Measurements from ENCODE around the gene AGAP2.
"Not testable (repeated sequence)": the region's sequence is repeated elsewhere in the genome, so short reads cannot be mapped to it uniquely, and the experiment has no call there.

The AGAP2 gene

DNA sequence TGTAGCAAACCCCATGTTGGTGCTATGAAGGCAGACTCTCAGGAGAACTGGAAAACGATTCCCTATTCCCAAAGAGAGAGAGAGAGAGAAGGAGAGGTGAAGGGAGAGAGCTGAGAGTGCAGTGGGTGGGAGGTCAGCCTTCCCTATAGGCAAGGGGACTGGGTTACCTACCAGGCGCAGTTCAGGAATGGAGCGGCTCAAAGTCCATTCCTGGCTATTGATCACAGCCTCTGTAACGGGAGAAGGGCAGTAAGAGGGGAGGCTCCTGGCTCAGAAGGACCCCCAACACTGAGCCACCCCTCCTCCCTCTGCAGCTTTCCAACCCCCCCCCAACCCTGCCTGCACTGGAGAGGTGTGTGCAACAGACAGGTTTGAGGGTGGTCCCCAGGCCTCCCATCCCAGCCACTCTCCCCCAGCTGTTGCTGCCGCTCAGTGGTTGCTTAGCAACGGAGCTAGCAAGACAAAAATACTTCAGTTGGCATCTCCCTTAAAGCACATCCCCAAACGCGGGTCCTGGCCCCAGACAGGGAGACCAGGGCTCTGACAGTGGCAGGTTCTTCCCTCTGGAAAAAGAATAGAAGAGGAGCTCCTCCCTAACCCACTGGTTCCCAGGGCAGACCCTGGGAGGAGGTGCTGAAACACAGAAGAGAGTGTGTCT, 3.2 kb downstream of the AGAP2 start:
- no peak for DNase-seq

DNA sequence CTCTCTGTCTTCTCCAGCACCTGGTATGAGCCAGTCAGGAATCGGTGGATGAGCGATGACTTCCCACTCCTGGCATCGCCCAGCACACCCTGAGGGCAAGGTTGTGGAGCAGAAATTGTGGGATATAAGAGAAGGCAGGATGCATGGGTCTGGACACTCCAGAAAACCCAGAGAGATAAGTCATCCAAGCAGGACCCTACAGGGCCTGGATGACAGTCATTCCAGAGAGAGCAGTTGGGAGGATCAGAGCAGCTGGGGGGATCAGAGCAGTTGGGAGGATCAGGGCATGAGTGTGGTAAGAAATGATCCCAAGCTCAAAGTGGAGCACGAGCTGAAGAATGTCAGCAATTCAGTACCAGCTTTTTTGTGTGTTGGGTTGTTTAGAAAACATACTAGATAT, 4.0 kb downstream of the AGAP2 start:
- no peak for DNase-seq

DNA sequence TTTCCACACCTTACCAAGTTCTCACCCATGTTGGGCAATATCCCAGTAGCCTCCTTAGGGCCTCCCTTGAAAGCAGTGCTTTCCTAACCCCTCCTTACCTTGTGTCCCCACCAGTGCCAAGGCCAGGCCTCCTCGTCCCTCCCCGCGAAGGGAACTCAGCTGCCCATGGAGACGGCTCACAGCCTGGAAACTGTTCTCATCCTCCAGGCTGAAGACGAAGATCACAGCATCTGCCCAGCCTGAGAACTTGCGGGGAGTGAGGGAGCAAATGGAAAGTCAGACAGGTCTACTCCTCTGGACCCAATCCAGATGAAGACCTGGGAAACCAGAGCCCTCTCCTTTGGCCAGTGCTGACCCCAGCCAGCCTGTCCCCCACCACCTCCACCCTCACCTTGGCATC, 4.6 kb downstream of the AGAP2 start:
- no peak for DNase-seq

DNA sequence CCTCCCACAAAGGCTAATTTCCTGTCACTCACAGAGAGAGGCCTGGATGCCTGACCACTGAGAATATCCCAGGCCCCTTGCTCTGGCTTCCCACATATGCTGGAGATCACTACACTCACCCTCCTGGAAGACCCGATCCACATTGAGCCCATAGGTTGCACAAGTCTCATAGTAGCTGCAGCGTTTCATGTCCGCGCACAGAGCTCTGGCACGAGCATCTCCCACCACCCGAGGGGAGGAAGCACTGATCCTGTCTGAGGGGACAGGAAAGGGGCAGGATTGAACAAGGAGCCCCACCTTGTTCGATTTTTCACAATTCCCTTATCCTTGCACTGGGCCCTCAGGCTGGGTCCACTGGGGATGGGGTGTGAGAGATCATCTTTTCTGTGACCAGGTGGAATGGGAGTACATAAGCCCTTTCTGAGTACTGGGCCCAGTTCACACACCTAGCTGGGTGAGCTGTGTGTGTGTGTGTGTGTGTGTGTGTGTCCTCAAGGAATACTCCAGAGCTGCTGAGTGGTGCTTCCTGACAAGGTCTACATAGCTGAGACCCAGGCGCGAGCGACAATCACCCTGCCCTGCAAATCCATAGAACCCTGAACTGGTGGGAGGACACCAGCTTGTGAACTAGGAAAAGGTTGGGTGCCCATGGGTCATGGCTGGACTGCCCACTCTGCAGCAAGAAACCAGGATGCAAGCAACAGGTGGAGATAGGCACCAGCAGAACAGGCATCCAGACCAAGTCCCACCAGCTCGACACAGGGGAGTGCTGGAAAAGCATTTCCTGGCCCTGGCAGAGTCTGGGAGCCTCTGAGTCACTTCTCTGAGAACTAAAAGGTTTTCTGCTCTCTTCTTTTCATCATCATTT, 5.6 kb downstream of the AGAP2 start:
- DNase-seq: no peak

DNA sequence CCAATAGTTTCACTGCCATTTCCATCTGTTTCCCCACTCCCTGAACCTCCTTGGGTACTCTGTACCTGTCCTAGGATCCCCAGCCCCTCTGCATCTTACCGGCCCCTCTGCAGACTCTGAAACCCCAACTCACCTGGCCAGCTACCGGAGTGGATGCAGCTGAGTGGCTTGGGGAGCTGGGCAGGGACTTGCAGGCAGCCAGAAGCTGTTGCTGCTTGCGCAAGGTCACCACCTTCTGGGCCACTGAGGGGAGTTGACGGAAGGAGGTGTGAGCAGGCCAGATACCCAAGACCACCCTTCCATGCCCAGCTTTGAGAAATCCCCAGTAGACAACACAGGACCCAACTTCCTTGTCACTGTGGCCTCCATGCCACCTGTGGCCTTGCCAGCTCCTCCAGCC, 6.3 kb downstream of the AGAP2 start:
- no peak for DNase-seq

DNA sequence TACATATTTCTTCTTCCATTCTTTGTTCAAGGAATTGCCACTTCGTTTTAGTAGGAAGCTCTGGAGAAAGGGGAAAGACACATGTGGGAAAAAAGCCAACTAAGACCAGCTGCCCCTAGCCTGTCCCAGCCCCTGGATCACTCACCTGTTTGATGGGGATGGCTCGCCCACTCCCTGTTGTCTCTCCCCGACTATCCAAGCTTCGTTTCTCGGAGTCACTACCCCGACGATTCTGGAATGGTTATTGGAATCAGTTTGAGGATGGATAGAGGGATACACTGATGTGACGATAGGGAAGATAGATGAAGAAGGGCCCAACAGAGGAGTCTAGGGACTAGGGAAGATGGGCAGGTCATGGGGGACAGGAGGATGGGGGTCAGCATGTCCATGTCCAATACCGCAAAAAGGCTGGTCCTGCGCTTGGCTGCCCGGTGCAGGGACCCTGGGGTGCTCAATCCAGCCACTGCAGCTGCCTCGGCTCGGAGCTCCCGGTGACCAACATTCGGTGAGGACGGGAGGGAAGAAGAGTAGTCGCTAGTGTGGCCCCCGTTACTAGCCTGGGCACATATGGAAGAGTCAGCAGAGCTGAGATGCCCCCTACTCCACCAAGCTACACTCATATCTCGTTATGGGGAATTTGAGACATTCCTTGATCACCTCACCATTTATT, 7.0 kb downstream of the AGAP2 start:
- DNase-seq: no peak

DNA sequence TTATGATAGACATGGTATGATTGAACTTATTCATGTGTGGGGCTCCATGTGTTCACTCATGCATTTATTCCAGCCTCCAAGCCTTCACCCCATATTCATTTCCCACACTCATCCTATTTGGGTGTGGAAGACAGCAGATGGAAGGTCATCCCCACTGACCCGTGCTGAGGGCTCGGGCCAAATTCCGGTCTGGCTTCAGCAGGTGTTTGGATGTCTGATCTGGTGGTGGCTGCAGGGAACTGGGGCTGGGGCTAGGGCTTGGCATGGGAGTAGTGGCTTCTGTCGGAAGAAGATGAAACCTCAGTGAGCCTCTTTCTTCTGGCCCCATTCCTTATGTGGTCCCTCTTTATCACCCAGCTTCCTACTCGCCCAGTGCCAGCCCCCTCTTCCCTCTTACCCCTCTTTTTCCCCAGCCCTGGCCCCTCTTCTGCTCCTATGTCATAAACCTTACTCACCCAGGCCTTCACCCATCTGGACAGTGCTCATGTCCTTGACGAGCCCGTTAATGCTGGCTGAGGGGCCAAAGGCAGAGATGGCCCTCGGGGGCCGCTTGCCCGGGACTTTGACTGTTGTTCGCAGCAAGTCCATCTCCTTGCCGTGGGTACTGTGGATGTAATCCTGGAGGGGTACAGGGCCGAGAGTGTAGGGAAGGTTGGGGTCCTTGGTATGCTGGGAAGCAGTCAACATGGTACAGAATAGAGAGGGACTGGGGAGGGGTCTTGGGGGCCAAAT, 8.0 kb downstream of the AGAP2 start:
- no peak for DNase-seq

DNA sequence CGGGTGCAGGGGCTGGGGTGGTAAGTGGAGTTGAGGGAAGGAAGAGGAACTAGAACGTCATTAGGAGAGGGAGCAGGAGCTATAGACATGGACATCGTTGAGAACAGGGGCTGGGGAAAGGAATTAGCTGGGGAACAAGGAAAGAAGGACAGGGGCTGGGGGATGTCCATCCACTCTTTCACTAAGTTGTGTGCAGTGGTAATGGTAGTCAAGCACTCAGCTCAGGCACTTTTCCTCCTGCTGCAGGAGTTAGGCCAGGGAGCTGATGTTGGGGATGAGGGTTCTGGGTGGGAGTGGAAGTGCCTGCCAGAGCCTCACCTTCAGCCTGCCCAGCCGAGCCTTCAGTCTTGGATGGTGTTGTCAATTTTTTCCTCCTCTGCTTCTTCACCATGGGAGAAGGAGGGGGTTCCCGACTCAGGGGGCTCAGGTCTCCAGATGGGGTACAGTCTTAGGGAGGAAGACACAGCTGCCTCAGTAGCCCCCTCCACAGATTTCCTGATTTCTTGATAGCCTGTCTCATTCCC, 9.2 kb downstream of the AGAP2 start:
- no peak for DNase-seq

DNA sequence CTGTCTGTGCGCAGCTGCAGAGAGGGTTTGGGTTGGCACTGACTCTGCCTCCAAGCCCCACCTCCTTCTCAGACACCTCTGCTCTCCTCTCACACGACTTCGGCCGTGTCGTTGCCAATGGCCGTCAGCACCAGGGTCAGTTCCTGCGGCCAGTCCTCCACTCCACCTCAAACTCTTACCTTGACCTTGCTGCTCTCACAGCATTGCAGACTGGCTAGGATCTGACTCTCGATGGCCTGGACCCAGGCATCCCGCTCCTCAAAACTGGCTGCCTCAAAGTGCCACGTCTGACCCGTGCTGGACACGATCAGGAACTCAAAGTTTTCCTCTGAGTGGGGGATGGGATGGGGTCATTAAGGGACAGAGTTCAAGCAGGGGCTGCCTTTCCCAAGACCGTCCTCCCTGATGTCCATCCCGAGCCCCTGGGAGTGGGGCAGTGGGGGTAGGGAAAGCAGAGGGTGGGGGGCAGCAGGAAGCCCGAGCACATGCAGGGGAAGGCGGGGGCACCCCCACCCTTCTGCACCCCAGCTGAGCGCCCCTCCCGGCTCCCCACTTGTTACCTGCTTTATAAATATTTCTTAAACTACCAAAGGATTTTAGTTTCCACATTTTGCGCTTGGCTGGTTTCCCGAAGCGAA, 10.7 kb downstream of the AGAP2 start:
- no peak for DNase-seq

DNA sequence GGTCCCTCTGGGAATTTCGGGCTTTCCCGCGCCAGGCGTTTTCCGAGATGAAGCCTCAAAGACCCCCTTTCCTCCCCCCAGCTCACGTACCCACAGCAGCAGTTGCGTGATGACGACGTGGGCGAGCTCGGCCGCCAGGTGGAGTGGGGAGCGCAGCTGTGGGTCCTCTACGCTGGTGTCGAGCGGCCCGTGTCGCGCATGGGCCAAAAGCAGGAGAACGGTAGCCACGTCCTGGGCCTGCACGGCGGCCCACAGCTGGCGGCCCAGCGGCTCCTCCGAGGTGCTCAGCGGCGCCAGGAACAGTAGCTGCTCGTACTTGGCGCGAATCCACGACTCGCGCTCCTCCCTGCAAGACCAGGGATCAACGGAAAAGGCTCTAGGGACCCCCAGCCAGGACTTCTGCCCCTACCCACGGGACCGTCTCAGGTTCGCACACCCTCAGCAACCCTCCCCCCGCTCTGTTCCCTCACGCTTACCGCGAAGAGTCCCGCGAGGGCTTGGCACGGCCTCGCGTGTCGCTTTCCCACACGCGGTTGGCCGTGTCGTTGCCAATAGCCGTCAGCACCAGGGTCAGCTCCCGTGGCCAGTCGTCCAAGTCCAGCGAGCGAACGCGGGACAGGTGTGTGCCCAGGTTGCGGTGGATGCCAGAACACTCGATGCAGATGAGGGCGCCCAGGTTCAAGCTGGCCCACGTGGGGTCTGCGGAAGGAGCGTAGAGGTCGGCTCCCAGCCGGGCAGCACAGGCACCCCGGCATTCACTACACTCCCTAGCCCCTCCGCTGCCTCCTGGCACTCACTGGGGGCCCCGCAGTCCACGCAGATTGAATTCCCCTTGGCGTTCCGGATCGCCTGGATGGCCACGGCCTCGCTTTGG, 11.4 kb downstream of the AGAP2 start:
- DNase-seq: peak; percentile 25

DNA sequence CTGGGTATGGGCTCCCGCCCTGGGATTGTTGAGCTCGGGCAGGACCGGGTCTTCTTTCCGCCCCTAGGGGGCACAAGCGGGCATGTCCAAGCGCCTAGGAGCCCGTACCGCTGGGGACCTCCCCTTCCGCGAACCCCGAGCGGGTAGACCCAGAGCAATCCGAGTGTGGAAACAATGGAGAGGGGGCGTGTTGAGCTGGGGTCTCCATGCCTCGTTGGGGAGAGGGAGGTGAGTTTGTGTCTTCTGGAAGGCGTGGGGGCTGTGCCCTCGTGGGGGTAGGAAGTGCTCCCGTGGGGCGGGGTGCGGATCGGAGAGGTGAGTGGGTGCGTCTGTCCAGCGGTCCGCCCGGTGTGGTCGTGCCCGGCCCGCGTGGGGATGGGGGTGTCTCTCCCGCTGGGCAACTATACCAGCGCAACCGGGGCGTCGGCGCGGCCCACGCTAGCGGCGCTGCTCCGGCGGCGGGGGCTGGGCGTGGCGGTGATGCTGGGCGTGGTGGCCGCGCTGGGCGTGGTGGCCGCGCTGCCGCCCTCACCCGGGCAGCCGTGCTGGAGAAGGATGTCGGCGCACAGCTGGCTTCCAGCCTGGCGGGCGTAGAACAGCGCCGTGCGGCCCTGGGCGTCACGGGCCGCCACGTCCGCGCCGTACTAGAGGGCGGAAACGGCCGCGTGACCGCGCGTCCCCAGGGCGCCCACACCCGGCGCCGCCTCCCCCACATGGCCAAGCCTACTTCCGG, 12.2 kb downstream of the AGAP2 start:
- peak; percentile 45 for DNase-seq

DNA sequence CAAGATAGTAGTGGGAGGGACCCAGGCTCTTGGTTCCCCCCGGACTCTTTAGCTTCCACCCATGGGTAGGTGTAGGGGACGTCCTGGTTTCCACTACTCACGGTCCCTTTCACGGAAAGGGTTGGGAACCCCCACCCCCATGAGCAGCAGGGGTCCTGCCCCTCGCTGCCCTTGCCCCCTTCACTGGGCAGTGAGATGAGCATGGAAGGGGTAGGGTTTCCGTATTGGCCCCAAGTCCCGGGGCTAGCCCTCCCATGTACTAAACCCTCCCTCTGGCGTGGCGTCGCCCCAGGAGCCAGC, 12.7 kb downstream of the AGAP2 start:
- no peak for DNase-seq

DNA sequence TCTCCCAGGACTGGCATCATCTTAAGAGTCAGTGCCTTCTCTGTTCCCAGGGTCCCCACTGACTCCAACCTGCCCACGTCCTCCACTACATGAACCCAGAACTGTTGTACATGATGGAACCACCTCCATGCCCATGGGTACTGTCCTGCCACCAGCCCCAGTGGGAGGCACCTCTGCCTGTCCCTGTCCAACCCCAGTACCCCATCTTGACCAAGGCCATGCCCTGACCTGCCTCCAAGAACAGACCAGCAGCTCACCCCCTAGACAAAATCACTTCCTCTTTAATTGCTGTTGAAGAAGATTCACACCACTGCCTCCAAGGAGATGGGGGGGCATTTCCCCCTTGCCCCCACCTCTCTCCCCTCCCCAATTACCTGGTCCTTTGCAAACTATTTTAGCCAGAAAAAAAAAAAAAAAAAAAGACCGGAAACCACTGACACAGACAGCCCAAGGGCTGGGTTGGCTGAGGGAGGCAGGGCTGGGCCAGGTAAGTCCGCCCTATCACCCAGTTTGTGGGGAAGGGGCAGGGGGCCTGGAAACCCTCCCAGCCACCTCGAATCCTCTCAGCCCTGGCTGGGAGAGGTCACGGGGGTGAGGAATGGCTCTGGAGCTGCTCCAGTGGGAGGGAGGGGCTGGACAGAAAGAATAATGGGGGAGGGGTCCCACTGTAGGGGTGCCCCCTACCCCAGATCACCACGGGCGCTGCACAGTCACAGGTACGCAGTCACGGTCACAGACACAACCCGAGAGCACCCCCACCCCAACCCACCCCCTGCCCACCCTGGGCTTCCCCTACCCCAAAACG, 13.4 kb downstream of the AGAP2 start:
- DNase-seq: no peak

DNA sequence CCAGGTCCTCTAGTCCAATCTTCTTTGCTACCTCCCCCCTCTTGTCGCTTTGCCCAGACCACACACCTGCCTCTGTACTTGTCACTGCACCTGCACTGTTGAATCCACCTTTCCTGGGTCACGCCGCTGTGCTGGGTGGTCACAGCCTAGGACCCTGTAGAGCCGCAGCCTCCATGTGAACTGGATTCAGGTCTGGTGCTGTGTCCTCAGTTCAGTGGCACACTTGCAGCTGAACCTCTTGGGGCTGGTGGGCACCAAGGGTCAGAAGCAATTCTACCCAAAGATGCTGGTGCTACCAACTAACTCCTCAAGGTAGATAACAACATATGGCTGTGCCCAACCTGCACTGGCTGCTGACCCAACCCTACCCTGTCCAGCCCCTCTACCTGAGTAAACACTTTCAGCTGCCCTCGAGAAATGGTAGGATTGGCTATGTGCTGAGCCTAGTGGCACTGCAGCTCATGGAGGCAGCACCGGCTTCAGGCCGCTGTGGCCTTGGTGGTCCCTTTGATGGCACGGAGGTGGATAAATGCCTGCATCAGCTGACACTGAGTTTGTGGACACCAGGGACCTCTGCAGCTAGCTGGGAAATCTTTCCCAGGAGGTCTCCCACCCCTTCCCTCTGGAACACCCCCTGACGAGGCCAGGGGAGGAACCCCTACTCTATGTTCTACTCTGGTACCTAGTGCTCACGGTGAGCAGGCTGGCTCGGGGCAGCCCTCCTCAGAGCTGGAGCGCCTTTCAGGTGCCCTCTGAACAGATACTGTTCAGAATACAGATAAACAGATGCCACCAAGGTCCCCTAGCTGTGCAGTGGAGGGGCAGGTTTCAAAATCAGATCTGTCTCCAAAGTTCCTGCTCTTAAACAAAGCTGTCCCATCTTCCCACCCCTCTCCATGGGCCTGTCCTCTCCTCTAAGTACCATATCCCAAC, 14.3 kb downstream of the AGAP2 start:
- DNase-seq: no peak

DNA sequence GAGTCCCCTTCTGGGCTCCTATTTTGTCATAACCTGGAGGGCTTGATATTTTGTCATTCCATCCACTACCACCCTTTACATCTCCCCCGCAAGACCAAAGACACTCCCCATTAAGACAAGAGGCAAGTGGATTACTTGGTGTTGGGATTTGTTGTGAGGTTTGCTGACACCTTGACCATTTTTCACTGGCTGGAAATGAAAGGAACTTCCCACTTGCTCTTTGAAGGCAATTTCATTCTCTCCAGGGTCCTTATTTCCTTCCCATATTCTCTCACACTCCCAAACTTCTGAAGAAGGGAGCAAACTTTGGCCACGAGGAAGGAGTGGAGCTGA, 14.9 kb downstream of the AGAP2 start:
- DNase-seq: no peak

DNA sequence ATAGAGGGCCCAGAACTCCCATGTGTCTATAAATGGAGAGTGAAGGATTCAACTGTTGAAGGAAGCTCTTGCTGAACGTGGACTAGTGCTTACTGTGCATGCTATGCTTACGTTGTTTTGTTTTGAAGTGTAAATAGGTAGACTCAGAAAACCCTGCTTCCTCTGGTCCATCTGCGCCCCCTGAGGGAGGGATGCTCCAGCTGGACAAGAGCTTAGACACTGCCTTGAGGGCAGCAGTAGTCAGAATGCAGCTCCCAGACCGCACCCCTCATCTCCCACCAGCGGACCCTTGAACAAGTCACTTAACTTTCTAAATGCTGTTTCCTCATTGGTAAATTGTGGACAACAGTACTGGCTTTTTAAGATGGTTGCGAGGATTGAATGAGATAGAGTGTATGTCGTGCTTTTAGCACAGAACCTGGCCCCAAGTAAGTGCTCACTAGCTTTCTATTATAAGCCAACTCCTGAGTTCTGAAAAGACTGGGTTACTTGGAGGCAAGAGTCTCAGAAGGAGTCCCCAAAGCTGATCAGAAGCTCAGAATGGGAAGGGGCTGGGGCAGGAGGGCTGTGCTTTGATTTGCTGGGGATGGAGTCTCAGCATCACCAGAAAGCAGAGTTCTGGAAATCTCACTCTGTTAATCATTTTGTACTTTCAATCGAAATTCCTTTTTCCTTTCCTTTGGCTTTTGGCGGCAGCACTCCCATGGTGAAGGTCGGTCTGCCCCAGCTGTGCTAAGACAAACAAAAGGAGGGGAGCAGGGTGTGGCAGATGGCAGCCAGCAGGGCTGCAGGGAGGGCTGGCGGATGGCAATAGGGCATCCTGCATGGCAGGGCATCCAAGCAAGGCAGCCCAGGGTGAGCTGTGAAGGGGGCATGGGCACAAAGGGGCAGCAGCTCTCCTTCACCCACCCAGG, 15.6 kb downstream of the AGAP2 start:
- no peak for DNase-seq

DNA sequence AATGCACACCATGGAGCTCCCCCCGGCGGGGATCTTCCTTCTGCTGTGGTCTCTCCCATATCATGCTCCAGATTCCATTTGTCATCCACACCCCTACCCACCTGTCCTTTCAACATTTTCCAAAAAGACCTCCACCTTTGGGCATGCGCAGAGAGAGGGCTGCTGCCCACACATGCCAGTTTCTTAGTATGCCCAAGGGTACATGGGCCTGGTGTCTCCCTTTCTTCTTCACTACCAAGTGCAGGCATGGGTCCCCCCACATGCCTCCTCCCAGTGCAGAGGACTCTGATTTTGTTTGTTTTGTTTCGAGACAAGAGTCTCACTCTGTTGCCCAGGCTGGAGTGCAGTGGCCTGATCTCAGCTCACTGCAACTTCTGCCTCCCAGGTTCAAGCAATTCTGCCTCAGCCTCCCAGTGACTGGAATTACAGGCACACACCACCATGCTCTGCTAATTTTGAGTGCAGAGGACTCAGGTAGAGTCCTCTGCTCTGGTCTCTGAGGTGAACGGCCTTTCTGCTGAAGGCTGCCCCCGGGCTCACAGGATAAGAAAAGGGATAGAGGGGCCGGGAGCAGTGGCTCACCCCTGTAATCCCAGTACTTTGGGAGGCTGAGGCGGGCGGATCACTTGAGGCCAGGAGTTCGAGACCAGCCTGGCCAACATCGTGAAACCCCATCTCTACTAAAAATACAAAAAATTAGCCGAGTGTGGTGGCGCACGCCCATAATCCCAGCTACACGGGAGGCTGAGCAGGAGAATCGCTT, 16.5 kb downstream of the AGAP2 start:
- DNase-seq: not testable (repeated sequence)

Measured in NCI-H1092 treated with DMSO at 0.1 percent for 48 hours (cell line).